GM19351 (cell line): ENCODE data around the gene DRGX.

Experiments used
- ATAC-seq: cut with Tn5 transposase; IDR thresholded peaks from one replicate; pipeline ENCODE4 v1.9.1; 2021; ENCODE audit warnings: mild to moderate bottlenecking, moderate library complexity; ENCODE audit not compliant: unreplicated experiment

Gene DRGX

DNA sequence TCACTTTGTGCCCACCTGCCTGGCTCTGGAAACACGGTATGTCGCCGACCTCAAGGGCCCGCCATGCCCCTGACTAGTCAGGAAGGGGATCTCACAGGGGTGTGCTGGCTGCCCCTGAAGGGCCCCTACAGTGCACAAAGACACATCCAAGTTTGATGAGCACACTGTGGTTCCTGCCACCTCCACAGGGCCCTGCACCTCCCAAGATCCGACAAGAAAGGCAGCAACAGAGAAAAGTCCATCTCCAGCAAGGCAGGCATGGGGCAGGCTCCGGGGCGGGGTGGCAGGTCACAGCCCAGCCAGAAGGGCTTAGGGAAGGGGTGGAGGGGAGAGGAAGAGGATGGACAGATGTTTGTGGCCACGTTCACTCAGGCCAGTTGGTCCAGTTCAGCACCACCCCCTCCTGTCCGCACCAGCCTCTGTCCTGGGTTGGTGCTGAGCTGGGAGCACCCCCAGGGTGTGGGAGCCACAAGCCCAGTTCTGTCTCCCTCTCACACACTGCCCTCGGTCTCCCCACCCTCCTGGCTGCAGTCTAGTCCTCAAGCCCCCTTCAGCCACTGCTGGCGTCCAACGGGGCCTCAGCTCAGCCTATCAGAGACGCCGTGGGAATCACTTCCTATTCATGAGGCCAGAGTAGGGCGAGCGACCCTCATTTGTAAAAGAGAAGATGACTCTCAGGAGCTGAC, 11.5 kb downstream of the DRGX start:
- ATAC-seq: no peak

GRCh38 chr10:49383853-49384252, 12.0 kb downstream of the DRGX start:
- ATAC-seq: no peak

GRCh38 chr10:49382826-49383225, 13.1 kb downstream of the DRGX start:
- no peak for ATAC-seq

DNA sequence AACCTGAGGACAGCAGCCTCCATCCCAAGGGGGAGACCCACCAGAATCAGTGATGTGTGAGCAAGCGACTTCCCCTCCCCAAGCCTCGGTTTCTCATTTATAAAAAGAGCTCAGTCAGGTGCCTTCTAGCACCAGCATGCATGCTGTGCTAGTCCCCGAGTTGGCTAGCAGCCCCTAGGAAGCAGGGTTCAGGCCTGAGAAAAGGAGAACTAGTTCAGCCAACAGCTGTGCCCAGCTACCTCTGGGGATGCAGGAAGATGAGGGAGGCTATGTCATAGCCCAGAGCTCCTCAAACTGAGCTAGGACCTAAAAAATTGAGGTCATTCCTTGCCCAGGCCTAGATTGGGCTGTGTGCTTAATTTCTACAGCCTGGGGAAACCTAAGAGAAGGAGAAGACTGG, 13.7 kb downstream of the DRGX start:
- ATAC-seq: no peak

DNA sequence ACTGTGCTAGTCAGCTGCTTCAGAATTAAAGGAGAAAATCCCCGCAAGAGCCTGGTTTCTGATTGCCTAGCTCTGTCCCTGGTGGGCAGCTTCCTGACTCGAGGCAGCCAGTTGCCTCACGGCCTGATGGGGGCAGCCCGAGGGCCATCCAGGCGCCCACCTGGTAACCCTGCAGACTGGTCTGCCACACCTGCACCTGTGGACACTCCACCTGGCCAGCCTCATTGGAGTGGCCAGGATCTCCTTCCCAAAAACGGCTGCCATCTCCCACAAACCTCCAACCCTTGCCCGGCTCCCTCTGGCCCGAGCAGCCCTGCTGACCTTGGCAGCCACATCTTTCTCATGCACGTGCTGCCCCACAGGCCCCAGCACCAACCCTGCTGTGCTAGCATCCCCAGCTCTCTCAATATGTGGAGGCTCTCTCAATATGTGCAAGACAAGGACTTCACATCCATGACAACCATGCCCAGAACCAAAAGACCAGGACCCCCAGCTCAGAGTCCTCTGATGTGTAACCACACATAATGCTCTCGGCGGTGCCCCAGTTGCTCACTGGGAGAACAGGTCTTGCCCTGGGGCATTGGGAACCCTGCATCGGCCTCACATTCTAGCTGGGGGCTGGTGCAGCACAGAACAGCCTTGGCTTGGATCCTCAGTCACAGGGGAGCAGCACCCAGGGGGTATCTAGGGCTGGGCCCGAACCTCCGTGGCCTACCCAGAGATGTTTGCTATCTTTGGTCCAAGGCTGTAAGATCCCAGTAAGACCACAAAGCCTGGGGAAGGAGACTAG, 14.6 kb downstream of the DRGX start:
- no peak for ATAC-seq

GRCh38 chr10:49379596-49380410, 16.1 kb downstream of the DRGX start:
- ATAC-seq: no peak

DNA sequence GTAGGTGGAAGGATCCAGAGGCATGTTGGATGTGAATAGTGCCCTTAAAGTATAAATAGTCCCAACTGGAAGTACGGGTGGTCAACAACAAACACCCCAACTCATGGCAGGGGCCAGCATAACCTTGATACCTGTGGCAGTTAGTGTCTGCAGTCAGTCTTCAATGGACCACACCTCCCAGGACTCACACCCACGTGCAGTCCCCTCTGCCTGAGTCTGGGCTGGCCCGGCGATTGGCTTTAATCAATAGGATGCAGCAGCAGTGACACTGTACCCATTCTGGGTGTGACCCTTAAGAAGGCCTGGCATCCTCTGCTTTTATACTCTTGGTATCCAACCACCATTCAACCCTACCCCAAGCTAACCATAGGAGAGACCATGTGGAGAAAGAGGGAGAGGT, 18.6 kb downstream of the DRGX start:
- ATAC-seq: no peak

- no peak for ATAC-seq
Observed at GRCh38 chr10:49375611-49376010, 20.3 kb downstream of the DRGX start.

DNA sequence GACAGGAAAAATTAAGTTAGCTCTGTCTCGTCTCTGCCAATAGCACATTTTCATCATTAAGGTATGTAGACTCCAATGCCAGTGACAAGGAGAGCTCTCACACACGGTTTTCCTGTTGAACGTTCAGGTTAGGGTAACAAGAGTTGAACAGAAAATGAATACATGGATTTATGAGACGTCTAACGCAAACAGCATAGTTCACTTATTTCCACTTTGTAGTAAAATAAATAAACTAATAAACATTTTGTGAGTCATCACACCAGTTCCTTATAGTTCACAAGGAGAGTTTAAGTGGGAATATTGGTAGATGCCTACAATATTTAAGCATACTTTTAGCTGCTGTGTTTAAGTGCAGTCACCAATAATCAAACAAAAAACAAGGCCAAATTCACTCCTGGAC, 21.1 kb downstream of the DRGX start:
- no peak for ATAC-seq

DNA sequence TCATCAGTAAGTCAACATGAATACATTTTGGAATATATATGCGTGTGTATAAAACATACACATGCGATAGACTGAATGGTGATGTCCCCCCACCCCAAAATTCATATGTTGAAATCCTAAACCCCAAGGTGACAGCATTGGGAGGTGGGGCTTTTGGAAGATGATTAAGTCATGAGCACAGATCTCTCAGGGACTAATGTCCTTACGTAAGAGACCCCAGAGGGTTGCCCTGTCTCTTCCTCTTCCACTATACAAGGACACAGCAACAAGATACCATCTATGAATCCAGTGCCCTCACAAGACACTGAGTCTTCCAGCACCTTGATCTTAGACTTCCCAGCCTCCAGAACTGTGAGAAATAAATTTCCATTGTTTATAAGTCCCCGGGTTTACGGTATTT, 22.5 kb downstream of the DRGX start:
- no peak for ATAC-seq

DNA sequence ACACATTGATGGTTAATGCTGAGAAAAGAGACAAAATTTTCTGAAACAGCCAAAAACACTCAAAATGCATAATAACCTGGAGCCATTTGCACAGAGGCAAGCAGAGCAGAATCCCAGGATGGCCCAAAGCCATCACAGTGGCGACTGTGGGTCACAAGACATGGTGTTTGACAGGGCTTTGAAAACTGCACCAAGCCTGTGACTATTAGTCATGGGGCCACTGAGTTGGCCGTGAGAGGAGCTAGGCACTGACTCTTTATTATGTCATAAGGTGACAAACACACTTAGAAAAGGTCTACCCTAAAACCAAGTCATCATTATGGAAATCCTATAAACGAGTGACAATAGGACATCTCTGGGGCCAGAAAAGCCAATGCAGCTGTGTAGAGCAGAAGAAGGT, 23.9 kb downstream of the DRGX start:
- ATAC-seq: no peak

GRCh38 chr10:49370326-49371100, 25.4 kb downstream of the DRGX start:
- no peak for ATAC-seq

GRCh38 chr10:49369216-49370162, 26.4 kb downstream of the DRGX start:
- ATAC-seq: no peak

GRCh38 chr10:49368256-49368655, 27.6 kb downstream of the DRGX start:
- no peak for ATAC-seq

DNA sequence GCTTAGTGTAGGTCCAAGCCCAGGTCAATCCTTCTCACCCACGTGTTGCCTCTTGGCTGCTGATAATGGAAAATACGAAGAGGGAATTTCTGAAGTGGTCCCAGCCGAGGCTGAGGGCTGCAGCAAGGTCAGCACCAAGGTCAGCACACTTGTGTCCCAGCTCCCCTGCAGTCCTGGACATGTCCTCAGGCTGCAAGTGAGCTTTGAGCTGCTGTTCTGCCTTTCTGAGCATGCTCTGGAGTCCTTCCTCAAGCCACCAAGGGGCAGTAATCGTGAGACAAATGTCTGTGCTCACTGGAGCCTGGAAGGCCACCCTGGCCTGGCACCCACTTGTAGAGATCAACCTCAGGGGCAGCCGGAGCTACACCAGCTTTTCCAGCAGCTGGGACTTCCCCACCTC, 28.3 kb downstream of the DRGX start:
- ATAC-seq: no peak

GRCh38 chr10:49366460-49366859, 29.4 kb downstream of the DRGX start:
- no peak for ATAC-seq

DNA sequence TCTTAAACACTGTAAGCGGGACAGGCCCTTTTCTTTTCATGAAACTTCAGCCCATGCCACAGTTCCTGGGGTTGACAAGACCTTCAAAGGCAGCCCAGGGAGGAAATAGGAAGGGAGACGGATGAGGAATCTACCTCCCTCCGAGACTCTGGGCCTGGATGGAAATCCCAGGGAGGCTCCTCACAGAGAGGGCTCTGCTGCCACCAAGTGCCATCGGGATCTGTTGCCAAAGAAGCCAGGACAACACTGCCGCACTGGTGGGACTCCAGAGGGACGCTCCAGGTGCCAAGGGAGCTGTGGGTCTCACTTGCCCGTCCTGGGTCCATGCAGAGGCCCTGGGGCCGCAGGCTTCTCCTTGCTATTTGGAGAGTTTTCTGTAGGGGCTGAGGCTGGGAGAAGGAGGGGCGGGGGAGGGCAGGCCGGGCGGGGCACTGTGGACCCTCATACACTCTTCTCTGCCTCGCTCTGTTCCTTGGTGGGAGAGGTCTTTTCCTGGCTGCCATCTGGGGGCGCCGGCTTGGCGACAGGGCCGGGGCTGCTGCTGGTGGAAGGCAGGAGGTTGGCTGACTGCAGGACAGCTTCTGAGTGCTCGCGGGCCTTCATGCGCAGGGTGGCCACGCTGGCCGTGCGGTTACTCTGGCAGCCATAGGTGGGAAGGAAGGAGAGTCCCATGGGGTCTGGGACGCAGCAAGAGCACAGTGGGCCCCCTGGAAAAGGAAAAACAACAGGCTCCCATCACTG, 30.0 kb downstream of the DRGX start:
- no peak for ATAC-seq

GRCh38 chr10:49365275-49365674, 30.6 kb downstream of the DRGX start:
- no peak for ATAC-seq

DNA sequence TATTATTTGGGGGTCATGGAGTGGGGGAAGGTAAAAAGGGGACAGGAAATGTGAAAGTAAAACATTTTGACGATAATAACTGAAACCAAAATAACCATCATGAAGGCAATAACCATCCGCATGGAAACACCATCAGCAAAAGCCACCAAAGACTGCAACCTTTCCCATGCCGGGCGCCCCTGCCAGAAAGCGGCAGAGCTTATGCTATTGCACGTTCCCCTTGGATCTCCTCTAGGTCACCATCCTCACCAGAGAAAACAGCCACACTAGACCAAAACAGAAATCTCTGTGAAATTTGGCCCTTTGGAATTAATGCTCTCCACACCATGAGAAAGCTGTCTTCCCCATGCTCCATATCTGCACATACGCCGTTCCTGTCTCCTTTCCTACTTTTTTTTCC, 31.1 kb downstream of the DRGX start:
- ATAC-seq: no peak
